Measurements from ENCODE around the gene NETO1.

The NETO1 gene

DNA sequence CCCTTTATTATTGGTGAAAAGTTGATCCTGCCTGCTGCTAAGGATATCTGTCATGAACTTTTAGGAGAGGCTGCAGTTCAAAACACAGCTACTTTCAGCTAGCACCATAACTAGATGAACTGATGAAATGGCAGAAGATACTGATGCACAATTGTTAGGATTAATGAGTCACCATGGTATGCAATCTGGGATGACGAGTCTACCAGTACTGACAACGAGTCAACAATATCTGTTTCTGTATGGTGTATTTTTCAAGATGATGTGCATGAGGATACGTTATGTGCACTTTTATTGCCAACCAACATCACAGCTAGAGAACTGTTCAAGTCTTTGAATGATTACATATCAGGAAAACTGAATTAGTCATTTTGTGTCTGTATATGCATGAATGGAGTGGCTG is 68.7 kb downstream of the NETO1 start:
- H3K27ac ChIP-seq (ENCODE audit: low read length): no peak overlapping the region
- H3K9me3 ChIP-seq (ENCODE audit: insufficient read depth, low read length): no peaks in the 10 kb centered on the region
- TF ChIP-seq, protein P1, sequence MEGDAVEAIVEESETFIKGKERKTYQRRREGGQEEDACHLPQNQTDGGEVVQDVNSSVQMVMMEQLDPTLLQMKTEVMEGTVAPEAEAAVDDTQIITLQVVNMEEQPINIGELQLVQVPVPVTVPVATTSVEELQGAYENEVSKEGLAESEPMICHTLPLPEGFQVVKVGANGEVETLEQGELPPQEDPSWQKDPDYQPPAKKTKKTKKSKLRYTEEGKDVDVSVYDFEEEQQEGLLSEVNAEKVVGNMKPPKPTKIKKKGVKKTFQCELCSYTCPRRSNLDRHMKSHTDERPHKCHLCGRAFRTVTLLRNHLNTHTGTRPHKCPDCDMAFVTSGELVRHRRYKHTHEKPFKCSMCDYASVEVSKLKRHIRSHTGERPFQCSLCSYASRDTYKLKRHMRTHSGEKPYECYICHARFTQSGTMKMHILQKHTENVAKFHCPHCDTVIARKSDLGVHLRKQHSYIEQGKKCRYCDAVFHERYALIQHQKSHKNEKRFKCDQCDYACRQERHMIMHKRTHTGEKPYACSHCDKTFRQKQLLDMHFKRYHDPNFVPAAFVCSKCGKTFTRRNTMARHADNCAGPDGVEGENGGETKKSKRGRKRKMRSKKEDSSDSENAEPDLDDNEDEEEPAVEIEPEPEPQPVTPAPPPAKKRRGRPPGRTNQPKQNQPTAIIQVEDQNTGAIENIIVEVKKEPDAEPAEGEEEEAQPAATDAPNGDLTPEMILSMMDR (IDR thresholded peaks at IDR 0.05; ENCODE audit: low read depth, low read length): no peak
- no peak for TF ChIP-seq EZH2phosphoT487 (IDR thresholded peaks at IDR 0.05; ENCODE audit: low read depth)
- no peaks in the 10 kb centered on the region for H3K27me3 ChIP-seq (ENCODE audit: low read depth, low read length)
- no peak overlapping the region for H3K9ac ChIP-seq (ENCODE audit: low read length)
- no peak overlapping the region for H3K4me2 ChIP-seq (ENCODE audit: low read length)
- H3K79me2 ChIP-seq (ENCODE audit: low read length): no peaks in the 10 kb centered on the region
- H3K36me3 ChIP-seq (replicated peaks; ENCODE audit: low read depth, low read length): no peaks in the 10 kb centered on the region
- no peaks in the 10 kb centered on the region for H3K4me1 ChIP-seq (ENCODE audit: low read length)
- no peaks in the 10 kb centered on the region for H4K20me1 ChIP-seq (ENCODE audit: insufficient read depth, low read length)
- no peak overlapping the region for H2AFZ ChIP-seq (ENCODE audit: low read depth, low read length)
- H3K4me3 ChIP-seq (ENCODE audit: low read length): no peak overlapping the region

DNA sequence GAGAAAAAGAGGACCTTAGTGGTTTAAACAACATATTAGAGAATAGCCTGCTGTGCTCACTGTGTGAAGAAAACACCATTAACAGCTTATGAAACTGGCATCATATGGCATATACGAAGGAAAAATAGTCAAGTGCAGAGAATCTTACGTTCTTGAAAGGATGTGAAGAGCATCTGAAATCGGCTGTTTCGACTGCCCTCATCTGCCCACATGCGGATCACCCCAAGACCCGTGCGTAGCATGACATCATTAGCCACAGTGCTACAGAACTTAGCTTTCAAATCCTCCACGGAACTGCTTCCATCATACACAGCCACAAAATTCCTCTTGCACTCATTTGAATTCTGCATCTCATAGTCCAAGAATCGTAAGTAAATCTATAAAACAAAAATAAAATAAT is 84.3 kb downstream of the NETO1 start:
- no peaks in the 10 kb centered on the region for H3K79me2 ChIP-seq (ENCODE audit: low read length)
- H3K9ac ChIP-seq (ENCODE audit: low read length): no peak overlapping the region
- no peak overlapping the region for H2AFZ ChIP-seq (ENCODE audit: low read depth, low read length)
- H3K9me3 ChIP-seq (ENCODE audit: insufficient read depth, low read length): no peaks in the 10 kb centered on the region
- TF ChIP-seq EZH2phosphoT487 (IDR thresholded peaks at IDR 0.05; ENCODE audit: low read depth): no peak
- TF ChIP-seq, protein P1 (IDR thresholded peaks at IDR 0.05; ENCODE audit: low read depth, low read length): no peak
- H4K20me1 ChIP-seq (ENCODE audit: insufficient read depth, low read length): no peaks in the 10 kb centered on the region
- H3K27ac ChIP-seq (ENCODE audit: low read length): no peak overlapping the region
- no peak overlapping the region for H3K4me3 ChIP-seq (ENCODE audit: low read length)
- no peaks in the 10 kb centered on the region for H3K36me3 ChIP-seq (replicated peaks; ENCODE audit: low read depth, low read length)
- no peaks in the 10 kb centered on the region for H3K27me3 ChIP-seq (ENCODE audit: low read depth, low read length)
- no peak overlapping the region for H3K4me2 ChIP-seq (ENCODE audit: low read length)
- H3K4me1 ChIP-seq (ENCODE audit: low read length): peaks cover 3% of the 10 kb centered on the region; the same call in 1 of the 2 replicates

DNA sequence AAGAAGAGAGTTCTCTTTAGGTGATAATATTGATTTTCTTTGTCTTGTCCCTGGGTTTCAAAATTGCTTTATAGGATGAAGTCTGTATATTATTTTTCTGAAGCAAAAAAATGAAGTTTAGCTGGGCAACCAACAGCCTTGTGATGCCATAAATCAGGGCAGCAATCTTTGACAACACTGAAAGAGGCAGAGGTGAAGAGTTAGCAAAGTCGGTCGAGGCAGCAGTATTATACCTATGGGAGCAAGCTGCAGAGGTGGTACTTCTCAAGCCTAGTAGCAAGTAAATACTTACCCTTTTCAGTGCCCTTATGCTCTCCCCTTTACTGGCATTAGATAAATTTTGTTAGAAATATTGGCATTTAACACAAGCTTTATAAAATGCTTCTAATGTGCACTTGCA is 92.9 kb downstream of the NETO1 start:
- Histone ChIP-seq H4K20me1 (ENCODE audit: insufficient read depth, low read length) (no peaks in the 10 kb centered on the region), H3K9me3 (ENCODE audit: insufficient read depth, low read length) (no peaks in the 10 kb centered on the region), H3K79me2 (ENCODE audit: low read length) (no peaks in the 10 kb centered on the region), H3K27ac (ENCODE audit: low read length) (no peak overlapping the region), H3K36me3 (replicated peaks; ENCODE audit: low read depth, low read length) (no peaks in the 10 kb centered on the region), H3K4me3 (ENCODE audit: low read length) (no peak overlapping the region), H3K4me1 (ENCODE audit: low read length) (no peaks in the 10 kb centered on the region), H2AFZ (ENCODE audit: low read depth, low read length) (no peak overlapping the region), H3K27me3 (ENCODE audit: low read depth, low read length) (no peaks in the 10 kb centered on the region), H3K9ac (ENCODE audit: low read length) (no peak overlapping the region), H3K4me2 (ENCODE audit: low read length) (no peak overlapping the region)
- TF ChIP-seq EZH2phosphoT487 (IDR thresholded peaks at IDR 0.05; ENCODE audit: low read depth): no peak
- TF ChIP-seq, protein P1 (IDR thresholded peaks at IDR 0.05; ENCODE audit: low read depth, low read length): no peak

DNA sequence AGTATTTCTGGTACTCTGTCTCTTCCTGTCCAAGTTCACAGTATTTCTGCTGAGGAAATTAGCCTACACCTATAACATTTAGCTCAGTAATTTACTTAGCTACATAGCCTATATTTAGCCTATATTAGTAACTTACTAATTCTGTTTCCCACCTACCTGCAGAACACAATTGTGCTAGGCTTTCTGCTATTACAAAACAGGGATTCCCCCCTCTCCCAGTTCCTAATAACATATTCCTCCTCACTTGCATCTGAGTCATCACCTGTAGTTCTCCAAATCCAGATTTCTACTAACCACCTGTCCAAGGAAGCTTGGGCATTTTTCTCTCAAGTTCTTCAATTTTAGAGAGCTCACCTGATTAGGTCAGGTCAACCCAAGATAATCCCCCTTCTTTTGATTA is 94.9 kb downstream of the NETO1 start:
- no peaks in the 10 kb centered on the region for H3K27me3 ChIP-seq (ENCODE audit: low read depth, low read length)
- H3K9me3 ChIP-seq (ENCODE audit: insufficient read depth, low read length): no peaks in the 10 kb centered on the region
- TF ChIP-seq, protein P1 (IDR thresholded peaks at IDR 0.05; ENCODE audit: low read depth, low read length): no peak
- no peak for TF ChIP-seq EZH2phosphoT487 (IDR thresholded peaks at IDR 0.05; ENCODE audit: low read depth)
- H4K20me1 ChIP-seq (ENCODE audit: insufficient read depth, low read length): no peaks in the 10 kb centered on the region
- H3K79me2 ChIP-seq (ENCODE audit: low read length): no peaks in the 10 kb centered on the region
- no peaks in the 10 kb centered on the region for H3K4me1 ChIP-seq (ENCODE audit: low read length)
- no peak overlapping the region for H3K9ac ChIP-seq (ENCODE audit: low read length)
- no peaks in the 10 kb centered on the region for H3K36me3 ChIP-seq (replicated peaks; ENCODE audit: low read depth, low read length)
- H3K4me3 ChIP-seq (ENCODE audit: low read length): no peak overlapping the region
- H3K27ac ChIP-seq (ENCODE audit: low read length): no peak overlapping the region
- no peak overlapping the region for H3K4me2 ChIP-seq (ENCODE audit: low read length)
- H2AFZ ChIP-seq (ENCODE audit: low read depth, low read length): no peak overlapping the region

Data from OCI-LY3 (cell line).